H1 (cell line): ENCODE data around the gene GPC1. TPM values are rescaled to one million over a fixed set of nuclear protein-coding genes. Genes with fewer than 3 reads are reported as not detected.

Experiments used
- CTCF ChIA-PET: fragments of 300-600 bp; sonication (Branson Sonifier 250); formaldehyde crosslinking; loops from one replicate; lab custom pipeline; 2021; ENCODE audit not compliant: partially characterized antibody; lab: Charles Lee
- POLR2A ChIA-PET: fragments of 300-600 bp; sonication (Branson Sonifier 250); formaldehyde crosslinking; loops from one replicate; lab custom pipeline; 2021; ENCODE audit warnings: inconsistent platforms; ENCODE audit not compliant: partially characterized antibody; lab: Charles Lee
- DNase-seq, 2 experiments: peaks; one replicate each; pipeline versions ENCODE4 v3.0.0 to v3.0.0-alpha.2; 2010 to 2022; ENCODE audit warnings: low spot score in 2 of 2, low read depth in 1 of 2, mixed read lengths in 1 of 2
- FAIRE-seq: peaks from 2 replicates; lab custom pipeline; 2011; peaks lifted over from hg19 to GRCh38; lab: Jason Lieb, UNC
- H2AFZ ChIP-seq: 2 replicates; pipeline ENCODE4 v1.8.1; 2012; ENCODE audit warnings: low read length, inconsistent platforms
- H2AK5ac ChIP-seq: 2 replicates; pipeline ENCODE4 v1.6.1; 2013; ENCODE audit warnings: low read depth, low read length
- H2BK120ac ChIP-seq: replicated peaks from 2 replicates; pipeline ENCODE3; 2013; ENCODE audit warnings: low read depth, low read length, inconsistent platforms
- H2BK12ac ChIP-seq: 2 replicates; pipeline ENCODE4 v1.6.1; 2013; ENCODE audit warnings: low read depth, low read length
- H2BK15ac ChIP-seq: 2 replicates; pipeline ENCODE4 v1.6.1; 2013; ENCODE audit warnings: low read length
- H2BK20ac ChIP-seq: 2 replicates; pipeline ENCODE4 v1.6.1; 2013; ENCODE audit warnings: low read length
- H2BK5ac ChIP-seq: 2 replicates; pipeline ENCODE4 v1.6.1; 2013; ENCODE audit warnings: low read depth, low read length
- H3K14ac ChIP-seq: 2 replicates; pipeline ENCODE4 v1.6.1; 2013; ENCODE audit warnings: inconsistent platforms; ENCODE audit not compliant: insufficient read length
- H3K18ac ChIP-seq: 2 replicates; pipeline ENCODE4 v1.6.1; 2013; ENCODE audit warnings: low read length; ENCODE audit errors: extremely low read depth
- H3K23ac ChIP-seq: 2 replicates; pipeline ENCODE4 v1.6.1; 2013; ENCODE audit warnings: inconsistent platforms; ENCODE audit not compliant: insufficient read length
- H3K23me2 ChIP-seq: 2 replicates; pipeline ENCODE4 v1.6.1; 2013; ENCODE audit warnings: low read depth, low read length
- H3K27ac ChIP-seq: 2 replicates; pipeline ENCODE4 v1.6.1; 2011; ENCODE audit warnings: low read depth, low read length, inconsistent platforms
- H3K27me3 ChIP-seq, 4 experiments: replicated peaks in 1 of 4; 1 replicate in 1 of 4; 2 replicates in 3 of 4; pipeline versions ENCODE4 v1.6.1 to v1.8.1; 2011 to 2013; ENCODE audit warnings: low read length in 3 of 4, mild to moderate bottlenecking in 3 of 4, inconsistent platforms in 2 of 4, mixed read lengths in 2 of 4, moderate library complexity in 1 of 4; ENCODE audit not compliant: control insufficient read depth in 3 of 4, insufficient read depth in 3 of 4; ENCODE audit errors: extremely low read depth in 1 of 4
- H3K36me3 ChIP-seq, 4 experiments: 2 replicates each; pipeline versions ENCODE4 v1.6.1 to v1.8.1; 2011 to 2013; ENCODE audit warnings: mild to moderate bottlenecking in 4 of 4, low read length in 3 of 4, moderate library complexity in 2 of 4, control low read depth in 1 of 4, inconsistent platforms in 1 of 4; ENCODE audit not compliant: insufficient read depth in 4 of 4, control insufficient read depth in 2 of 4
- H3K4ac ChIP-seq: replicated peaks from 2 replicates; pipeline ENCODE3; 2013; ENCODE audit warnings: low read length, low read depth, mixed read lengths, inconsistent platforms; ENCODE audit not compliant: insufficient read length
- H3K4me1 ChIP-seq, 4 experiments: replicated peaks in 1 of 4; 1 replicate in 1 of 4; 2 replicates in 3 of 4; pipeline versions ENCODE4 v1.6.1 to v1.8.1; 2011 to 2013; ENCODE audit warnings: low read length in 3 of 4, inconsistent platforms in 2 of 4, mixed read lengths in 1 of 4; ENCODE audit not compliant: insufficient read depth in 4 of 4, control insufficient read depth in 3 of 4
- H3K4me2 ChIP-seq, 2 experiments: 2 replicates each; pipeline versions ENCODE4 v1.6.1 to v1.8.1; 2011 to 2013; ENCODE audit warnings: low read depth in 2 of 2, low read length in 2 of 2, control low read depth in 1 of 2, inconsistent platforms in 1 of 2, mild to moderate bottlenecking in 1 of 2; ENCODE audit not compliant: insufficient read depth in 1 of 2
- H3K4me3 ChIP-seq, 4 experiments: fragments of 200-600, 300-600 bp in 1 of 4; sonication (generic), shearing (Covaris generic), sonication (Bioruptor Twin) in 1 of 4; 2 replicates each; pipeline versions ENCODE4 v1.5.1 to v1.8.1; 2011 to 2016; ENCODE audit warnings: low read length in 4 of 4, low read depth in 3 of 4, control low read depth in 2 of 4, inconsistent platforms in 2 of 4, mild to moderate bottlenecking in 2 of 4, mixed read lengths in 1 of 4, moderate library complexity in 1 of 4; ENCODE audit not compliant: insufficient read depth in 2 of 4; ENCODE audit errors: extremely low read depth in 1 of 4
- H3K56ac ChIP-seq: replicated peaks from 2 replicates; pipeline ENCODE3; 2013; ENCODE audit warnings: low read depth, mild to moderate bottlenecking, mixed read lengths, low read length, inconsistent platforms; ENCODE audit not compliant: insufficient read length
- H3K79me1 ChIP-seq: 2 replicates; pipeline ENCODE4 v1.6.1; 2013; ENCODE audit warnings: low read depth, low read length, control low read depth
- H3K79me2 ChIP-seq, 2 experiments: 2 replicates each; pipeline versions ENCODE4 v1.6.1 to v1.8.1; 2012 to 2013; ENCODE audit warnings: low read length in 2 of 2, mild to moderate bottlenecking in 2 of 2, inconsistent platforms in 1 of 2; ENCODE audit not compliant: insufficient read depth in 2 of 2, control insufficient read depth in 1 of 2
- H3K9ac ChIP-seq, 4 experiments: replicated peaks in 1 of 4; 1 replicate in 1 of 4; 2 replicates in 3 of 4; pipeline versions ENCODE4 v1.6.1 to v1.8.1; 2011 to 2013; ENCODE audit warnings: low read depth in 3 of 4, low read length in 3 of 4, control low read depth in 2 of 4, mild to moderate bottlenecking in 2 of 4, moderate library complexity in 2 of 4, inconsistent platforms in 1 of 4; ENCODE audit errors: extremely low read depth in 1 of 4
- H3K9me3 ChIP-seq, 2 experiments: 2 replicates each; pipeline versions ENCODE4 v1.6.1 to v1.8.1; 2012 to 2013; ENCODE audit warnings: mild to moderate bottlenecking in 2 of 2, moderate library complexity in 2 of 2, control low read depth in 1 of 2, inconsistent platforms in 1 of 2, low read depth in 1 of 2, low read length in 1 of 2, mixed read lengths in 1 of 2; ENCODE audit not compliant: insufficient read depth in 2 of 2
- H4K20me1 ChIP-seq, 2 experiments: replicated peaks in 1 of 2; 2 replicates each; pipeline versions ENCODE3 to v1.8.1; 2011 to 2013; ENCODE audit warnings: inconsistent platforms in 2 of 2, low read length in 2 of 2, mild to moderate bottlenecking in 1 of 2; ENCODE audit not compliant: insufficient read depth in 2 of 2, control insufficient read depth in 1 of 2
- H4K5ac ChIP-seq: 2 replicates; pipeline ENCODE4 v1.6.1; 2013; ENCODE audit warnings: low read length, low read depth, mixed read lengths, inconsistent platforms; ENCODE audit not compliant: insufficient read length
- H4K8ac ChIP-seq: 2 replicates; pipeline ENCODE4 v1.8.0; 2013; ENCODE audit warnings: mild to moderate bottlenecking, moderate library complexity, low read length, inconsistent platforms; ENCODE audit not compliant: insufficient read depth; ENCODE audit errors: extremely low read depth
- H4K91ac ChIP-seq: replicated peaks from 2 replicates; pipeline ENCODE3; 2013; ENCODE audit warnings: low read length, mixed read lengths, inconsistent platforms; ENCODE audit not compliant: insufficient read length
- BCL11A ChIP-seq, 2 experiments: IDR thresholded peaks; one replicate each; pipeline ENCODE4 v1.6.1; 2011; ENCODE audit warnings: low read depth in 2 of 2, low read length in 2 of 2, mild to moderate bottlenecking in 2 of 2
- EGR1 ChIP-seq: IDR thresholded peaks from 2 replicates; pipeline ENCODE4 v1.6.1; 2011; ENCODE audit warnings: low read depth, low read length, borderline replicate concordance
- WGBS, 2 experiments: shearing (Covaris generic) in 1 of 2; methylation state at CpG; one replicate each; pipeline versions ENCODE4 v1.1.6 to v1.1.7; 2013 to 2015; ENCODE audit warnings: low lambda C conversion rate in 2 of 2, mixed read lengths in 2 of 2, inconsistent platforms in 1 of 2, low coverage in 1 of 2, missing lambda C conversion rate in 1 of 2; ENCODE audit not compliant: insufficient replicate concordance in 2 of 2, insufficient coverage in 1 of 2, insufficient read length in 1 of 2; ENCODE audit errors: extremely low coverage in 1 of 2, missing lambda C conversion rate in 1 of 2; 5-methylcytosine and 5-hydroxymethylcytosine counted together
- polyA plus RNA-seq, 7 experiments: library from polyadenylated mRNA; depleted of rRNA in 3 of 7; stranded (reverse) in 5 of 7; unstranded in 2 of 7; fragments of >200 nt in 5 of 7; fragments of 200-250 nt in 2 of 7; gene quantifications; 1 replicate in 5 of 7; 2 replicates in 1 of 7; 4 replicates in 1 of 7; pipeline versions ENCODE4 v1.2.1 to v1.2.3, GENCODE V29; 2011 to 2013; ENCODE audit warnings: missing spikeins in 2 of 7, mixed read lengths in 2 of 7
- total RNA-seq: library from RNA; stranded (reverse); fragmentation: NEBNext Ultra II Directional; extraction: Animal tissue kit (Norgen Biotek cat#: 25700); gene quantifications from 2 replicates; pipeline ENCODE4 v1.2.1, GENCODE V29; 2021

Gene GPC1
- total and polyA plus RNA-seq, 2 of the 8 experiments (the other 6 are each of a cell fraction or from before 2014, with no cell fraction given) = 21.9 to 28.3 TPM

GRCh38 chr2:240465268-240465764 lies 29.9 kb downstream of the GPC1 start:
- 0 out of 7 replicates have a peak, but pooled peaks cover 0 to 2% (median 0%) of the 10 kb centered on the region in 4 experiments for H3K27me3 ChIP-seq
- H2BK20ac ChIP-seq = no peak overlapping the region
- no peaks in the 10 kb centered on the region for H3K9me3 ChIP-seq
- peaks cover 0 to 2% (median 0%) of the 10 kb centered on the region in 4 experiments; a peak in 1 of 7 replicates for H3K4me1 ChIP-seq
- H3K9ac ChIP-seq = no peak overlapping the region
- no peak overlapping the region for H3K18ac ChIP-seq
- no peak overlapping the region for H3K4me2 ChIP-seq
- H3K36me3 ChIP-seq = peaks cover 0 to 13% (median 5%) of the 10 kb centered on the region in 4 experiments; a peak in 5 of 8 replicates
- CTCF ChIA-PET = no interaction called here
- H3K23me2 ChIP-seq = peaks cover 4% of the 10 kb centered on the region; the same call in 1 of the 2 replicates
- H3K4ac ChIP-seq = no peak overlapping the region
- H4K8ac ChIP-seq = no peak overlapping the region; the same call in 1 of the 2 replicates
- no peak overlapping the region for H2BK120ac ChIP-seq
- no peaks in the 10 kb centered on the region for H3K79me1 ChIP-seq
- H2BK15ac ChIP-seq = no peak overlapping the region
- no peak overlapping the region for H2AK5ac ChIP-seq
- no peak overlapping the region for H4K91ac ChIP-seq
- no peak overlapping the region for H3K14ac ChIP-seq
- POLR2A ChIA-PET = no interaction called here
- no peak overlapping the region for H3K4me3 ChIP-seq
- H3K56ac ChIP-seq = no peak overlapping the region
- peaks cover 0 to 15% of the 10 kb centered on the region in 2 experiments for H4K20me1 ChIP-seq
- no peak for FAIRE-seq
- H3K27ac ChIP-seq = no peak overlapping the region
- H2BK5ac ChIP-seq = no peak overlapping the region; the same call in 1 of the 2 replicates
- H2AFZ ChIP-seq = no peak overlapping the region
- no peak for DNase-seq
- no peak overlapping the region for H4K5ac ChIP-seq
- no peaks in the 10 kb centered on the region for H3K79me2 ChIP-seq
- 92% methylated on average over 21 of the region's 22 CpGs; no CpG with 5 or more reads in 1 of the 2 experiments for WGBS, 2 experiments
- H3K23ac ChIP-seq = no peak overlapping the region
- H2BK12ac ChIP-seq = no peak overlapping the region
- TF ChIP-seq EGR1 (no peak), BCL11A (IDR thresholded peaks at IDR 0.05; ENCODE audit: low read depth in 2 of 2, low read length in 2 of 2) (no peak)
